Peyer's patch (tissue), 4 donors: ENCODE measurements around the gene PHF11. TPM values are rescaled to one million over a fixed set of nuclear protein-coding genes. Genes with fewer than 3 reads are reported as not detected.
"Not testable (repeated sequence)": the region's sequence is repeated elsewhere in the genome, so short reads cannot be mapped to it uniquely, and the experiment has no call there.

Experiments
- DNase-seq, 3 donors: peaks; one replicate each; pipeline ENCODE4 v3.0.0-alpha.2; 2017 to 2019
- H3K27ac ChIP-seq, 4 donors: fragments of 200-600 bp; sonication (generic); one replicate each; pipeline ENCODE4 v1.5.1; 2016 to 2019
- H3K27me3 ChIP-seq, 2 donors: fragments of 200-600 bp; sonication (generic); one replicate each; pipeline ENCODE4 v1.5.1; 2019
- H3K36me3 ChIP-seq, 3 donors: fragments of 200-600 bp; sonication (generic); one replicate each; pipeline ENCODE4 v1.5.1; 2016 to 2019
- H3K4me1 ChIP-seq, 4 donors: fragments of 200-600 bp; sonication (generic); one replicate each; pipeline ENCODE4 v1.5.1; 2016 to 2019
- H3K4me3 ChIP-seq, 4 donors: fragments of 200-600 bp; sonication (generic); 1 replicate in 3 of 4; 2 replicates in 1 of 4; pipeline ENCODE4 v1.5.1; 2016 to 2019; ENCODE audit warnings: mild to moderate bottlenecking in 1 of 4
- H3K9me3 ChIP-seq, 4 donors: fragments of 200-600 bp; sonication (generic); one replicate each; pipeline ENCODE4 v1.5.1; 2016 to 2019; ENCODE audit warnings: mild to moderate bottlenecking in 1 of 4
- CTCF ChIP-seq, 6 experiments: fragments of 450-650 bp in 4 of 6; fragments of 200-600 bp in 2 of 6; sonication (generic) in 1 of 6; IDR thresholded peaks; one replicate each; pipeline ENCODE4 v1.5.1; 2017 to 2019; ENCODE audit warnings: antibody characterized with exemption in 6 of 6, mild to moderate bottlenecking in 3 of 6, moderate library complexity in 1 of 6
- POLR2A ChIP-seq, 2 donors: fragments of 450-650 bp; IDR thresholded peaks; one replicate each; pipeline ENCODE4 v1.5.1; 2017; ENCODE audit warnings: antibody characterized with exemption in 2 of 2, mild to moderate bottlenecking in 2 of 2, moderate library complexity in 2 of 2
- total RNA-seq, 4 donors: library from RNA; depleted of rRNA; stranded (reverse); fragments of >200 nt; gene quantifications; one replicate each; pipeline ENCODE4 v1.1.0, GENCODE V29; 2016

PHF11 gene
- total RNA-seq, 4 donors from 2014 or later: 26.1 to 61.9 (median 57.4) TPM

GRCh38 chr13:49488563-49488962 lies 7.2 kb upstream of the PHF11 start:
- H3K4me1 ChIP-seq: no peaks in the 10 kb centered on the region
- H3K9me3 ChIP-seq: no peaks in the 10 kb centered on the region
- no peak overlapping the region for H3K4me3 ChIP-seq
- no peak for DNase-seq
- H3K27me3 ChIP-seq: no peaks in the 10 kb centered on the region
- no peak overlapping the region for H3K27ac ChIP-seq
- H3K36me3 ChIP-seq: peaks cover 0 to 25% (median 0%) of the 10 kb centered on the region in 3 donors
- no peak for TF ChIP-seq CTCF (IDR thresholded peaks at IDR 0.05)
- no peak for TF ChIP-seq POLR2A (IDR thresholded peaks at IDR 0.05)

- Histone ChIP-seq H3K27me3 (no peaks in the 10 kb centered on the region), H3K27ac (peak overlapping the region in 3 of 4 donors; percentile 93 to 99 (median 93)), H3K4me3 (peak overlapping the region; percentile 51 to 84 (median 65)), H3K4me1 (no peaks in the 10 kb centered on the region), H3K36me3 (no peaks in the 10 kb centered on the region), H3K9me3 (no peaks in the 10 kb centered on the region)
- DNase-seq: no peak
- TF ChIP-seq POLR2A (IDR thresholded peaks at IDR 0.05) (no peak), CTCF (IDR thresholded peaks at IDR 0.05) (no peak)
These were observed 1.1 kb upstream of the PHF11 start for GRCh38 chr13:49494645-49495044.

- not testable (repeated sequence) for H3K4me1 ChIP-seq, H3K9me3 ChIP-seq, DNase-seq
These were observed 1.1 kb downstream of the PHF11 start for GRCh38 chr13:49496837-49497236.

GRCh38 chr13:49497272-49497671 lies 1.5 kb downstream of the PHF11 start:
- Histone ChIP-seq H3K9me3 (no peaks in the 10 kb centered on the region), H3K27ac (peak overlapping the region; percentile 63 to 99 (median 93)), H3K4me1 (no peaks in the 10 kb centered on the region), H3K4me3 (no peak overlapping the region), H3K36me3 (no peaks in the 10 kb centered on the region), H3K27me3 (no peaks in the 10 kb centered on the region)
- DNase-seq: no peak
- TF ChIP-seq CTCF (IDR thresholded peaks at IDR 0.05) (no peak), POLR2A (IDR thresholded peaks at IDR 0.05) (no peak)

More at GRCh38 chr13:49496837-49497236, 1.1 kb downstream of the PHF11 start:
- not testable (repeated sequence) for H3K36me3 ChIP-seq, H3K27me3 ChIP-seq, H3K4me3 ChIP-seq
- H3K27ac ChIP-seq: peak overlapping the region; percentile 63 to 99 (median 93)

- H3K27ac ChIP-seq: peak overlapping the region in 2 of 4 donors; percentile 63 to 93
- no peaks in the 10 kb centered on the region for H3K27me3 ChIP-seq
- H3K9me3 ChIP-seq: no peaks in the 10 kb centered on the region
- no peaks in the 10 kb centered on the region for H3K4me1 ChIP-seq
- no peaks in the 10 kb centered on the region for H3K36me3 ChIP-seq
- TF ChIP-seq CTCF (IDR thresholded peaks at IDR 0.05) (no peak), POLR2A (IDR thresholded peaks at IDR 0.05) (no peak)
- no peak overlapping the region for H3K4me3 ChIP-seq
- DNase-seq: no peak
These were observed 2.5 kb downstream of the PHF11 start for GRCh38 chr13:49498206-49498605.

GRCh38 chr13:49499889-49500660 lies 4.3 kb downstream of the PHF11 start:
- no peak for TF ChIP-seq POLR2A (IDR thresholded peaks at IDR 0.05)
- TF ChIP-seq CTCF (IDR thresholded peaks at IDR 0.05): no peak
- DNase-seq: no peak
- Histone ChIP-seq H3K27me3 (no peaks in the 10 kb centered on the region), H3K36me3 (no peaks in the 10 kb centered on the region), H3K4me3 (no peak overlapping the region), H3K4me1 (no peaks in the 10 kb centered on the region), H3K27ac (peak overlapping the region in 3 of 4 donors; percentile 17 to 45 (median 31)), H3K9me3 (no peaks in the 10 kb centered on the region)
